Measurements from ENCODE around the gene KCNIP2.
A peak's percentile ranks its signal among the peaks of the same experiment; 100 is the strongest.
"Not testable (repeated sequence)": the region's sequence is repeated elsewhere in the genome, so short reads cannot be mapped to it uniquely, and the experiment has no call there.

KCNIP2 gene

GRCh38 chr10:101793526-101793925, 50.1 kb downstream of the KCNIP2 start:
- POLR2A ChIA-PET: interaction anchor here (1.0 kb wide), 1 partner anchor 25 kb away, joined by 3 read pairs; the partner anchor contains the start of gene OGA
- DNase-seq (ENCODE audit: extremely low spot score): no peak
- CTCF ChIA-PET: no interaction called here
- TF ChIP-seq L3MBTL2 (conservative IDR thresholded peaks at IDR 0.05) (no peak), TARDBP (IDR thresholded peaks at IDR 0.05) (no peak), HDGF (IDR thresholded peaks at IDR 0.05; ENCODE audit: borderline replicate concordance) (no peak)

- no peak for DNase-seq (ENCODE audit: extremely low spot score)
- ChIA-PET POLR2A (no interaction called here), CTCF (no interaction called here)
- TF ChIP-seq FOXM1 (IDR thresholded peaks at IDR 0.05; ENCODE audit: borderline replicate concordance) (no peak), ZNF384 (IDR thresholded peaks at IDR 0.05) (no peak), BHLHE40 (IDR thresholded peaks at IDR 0.05; ENCODE audit: borderline replicate concordance) (no peak), ELF4 (IDR thresholded peaks at IDR 0.05) (no peak), L3MBTL2 (conservative IDR thresholded peaks at IDR 0.05) (no peak), TARDBP (IDR thresholded peaks at IDR 0.05) (no peak), LEF1 (IDR thresholded peaks at IDR 0.05; ENCODE audit: borderline replicate concordance) (no peak), CTBP1 (IDR thresholded peaks at IDR 0.05; ENCODE audit: borderline replicate concordance) (no peak), FOXA1 (IDR thresholded peaks at IDR 0.05) (no peak), HDGF (IDR thresholded peaks at IDR 0.05; ENCODE audit: borderline replicate concordance) (no peak), FOXK2 (IDR thresholded peaks at IDR 0.05) (no peak), ARNT (IDR thresholded peaks at IDR 0.05) (no peak), SUZ12 (IDR thresholded peaks at IDR 0.05) (no peak), SP1 (IDR thresholded peaks at IDR 0.05) (no peak), NFRKB (IDR thresholded peaks at IDR 0.05) (no peak)
These were observed 53.9 kb downstream of the KCNIP2 start for GRCh38 chr10:101789686-101790085.

DNA sequence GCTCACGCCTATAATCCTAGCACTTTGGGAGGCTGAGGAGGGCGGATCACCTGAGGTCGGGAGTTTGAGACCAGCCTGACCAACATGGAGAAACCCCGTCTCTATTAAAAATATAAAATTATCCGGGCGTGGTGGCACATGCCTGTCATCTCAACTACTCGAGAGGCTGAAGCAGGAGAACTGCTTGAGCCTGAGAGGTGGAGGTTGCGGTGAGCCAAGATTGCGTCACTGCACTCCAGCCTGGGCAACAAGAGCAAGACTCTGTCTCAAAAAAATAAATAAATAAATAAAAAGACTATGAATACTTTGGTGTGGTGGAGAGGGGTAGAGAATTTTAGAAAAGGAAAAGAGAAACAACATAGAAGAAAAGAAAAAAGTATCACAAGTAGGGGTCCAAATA, 54.4 kb downstream of the KCNIP2 start:
- CTCF ChIA-PET; DNase-seq (ENCODE audit: extremely low spot score); POLR2A ChIA-PET: not testable (repeated sequence)

- CTCF ChIA-PET: no interaction called here
These were observed 57.8 kb downstream of the KCNIP2 start for GRCh38 chr10:101785801-101786200.

GRCh38 chr10:101784558-101784957, 59.0 kb downstream of the KCNIP2 start:
- TF ChIP-seq LEF1 (IDR thresholded peaks at IDR 0.05; ENCODE audit: borderline replicate concordance) (no peak), ELF4 (IDR thresholded peaks at IDR 0.05) (no peak), FOXK2 (IDR thresholded peaks at IDR 0.05) (no peak), TARDBP (IDR thresholded peaks at IDR 0.05) (no peak), CTBP1 (IDR thresholded peaks at IDR 0.05; ENCODE audit: borderline replicate concordance) (no peak), FOXM1 (IDR thresholded peaks at IDR 0.05; ENCODE audit: borderline replicate concordance) (no peak)
- POLR2A ChIA-PET: interaction anchor here (1.6 to 2.7 kb wide), 2 partner anchors 34 to 182 kb away, joined by 9 to 24 read pairs; partner anchors contain the start of gene OGA
- no peak for DNase-seq (ENCODE audit: extremely low spot score)
- CTCF ChIA-PET: interaction anchor here (0.7 to 2.3 kb wide), 2 partner anchors 181 to 182 kb away, joined by 3 to 16 read pairs; no protein-coding TSS in a partner anchor

More at GRCh38 chr10:101785801-101786200, 57.8 kb downstream of the KCNIP2 start:
- no peak for DNase-seq (ENCODE audit: extremely low spot score)
- POLR2A ChIA-PET: no interaction called here
- TF ChIP-seq ARNT (IDR thresholded peaks at IDR 0.05): no peak
- TF ChIP-seq LEF1 (IDR thresholded peaks at IDR 0.05; ENCODE audit: borderline replicate concordance): no peak
- no peak for TF ChIP-seq SUZ12 (IDR thresholded peaks at IDR 0.05)
- no peak for TF ChIP-seq SP1 (IDR thresholded peaks at IDR 0.05)
- TF ChIP-seq ZNF384 (IDR thresholded peaks at IDR 0.05): no peak
- no peak for TF ChIP-seq PKNOX1 (IDR thresholded peaks at IDR 0.05)
- no peak for TF ChIP-seq FOXK2 (IDR thresholded peaks at IDR 0.05)
- no peak for TF ChIP-seq ELF4 (IDR thresholded peaks at IDR 0.05)
- TF ChIP-seq TARDBP (IDR thresholded peaks at IDR 0.05): no peak
- no peak for TF ChIP-seq CTBP1 (IDR thresholded peaks at IDR 0.05; ENCODE audit: borderline replicate concordance)
- TF ChIP-seq L3MBTL2 (conservative IDR thresholded peaks at IDR 0.05): no peak
- no peak for TF ChIP-seq NFRKB (IDR thresholded peaks at IDR 0.05)
- TF ChIP-seq HDGF (IDR thresholded peaks at IDR 0.05; ENCODE audit: borderline replicate concordance): no peak
- no peak for TF ChIP-seq FOXM1 (IDR thresholded peaks at IDR 0.05; ENCODE audit: borderline replicate concordance)
- no peak for TF ChIP-seq FOXA1 (IDR thresholded peaks at IDR 0.05)

GRCh38 chr10:101783736-101784118, 59.9 kb downstream of the KCNIP2 start:
- TF ChIP-seq ELF4 (IDR thresholded peaks at IDR 0.05): no peak
- no peak for TF ChIP-seq FOXA1 (IDR thresholded peaks at IDR 0.05)
- TF ChIP-seq TARDBP (IDR thresholded peaks at IDR 0.05): no peak
- no peak for TF ChIP-seq LEF1 (IDR thresholded peaks at IDR 0.05; ENCODE audit: borderline replicate concordance)
- TF ChIP-seq ARNT (IDR thresholded peaks at IDR 0.05): no peak
- no peak for TF ChIP-seq ZNF384 (IDR thresholded peaks at IDR 0.05)
- TF ChIP-seq SUZ12 (IDR thresholded peaks at IDR 0.05): no peak
- TF ChIP-seq L3MBTL2 (conservative IDR thresholded peaks at IDR 0.05): no peak
- TF ChIP-seq SP1 (IDR thresholded peaks at IDR 0.05): no peak
- no peak for TF ChIP-seq PKNOX1 (IDR thresholded peaks at IDR 0.05)
- TF ChIP-seq BHLHE40 (IDR thresholded peaks at IDR 0.05; ENCODE audit: borderline replicate concordance): no peak
- POLR2A ChIA-PET: interaction anchor here (1.1 to 2.7 kb wide), 4 partner anchors 9 to 181 kb away, joined by 3 to 24 read pairs (median 6); partner anchors contain the start of gene OGA
- CTCF ChIA-PET: interaction anchor here (2.3 kb wide), 1 partner anchor 182 kb away, joined by 16 read pairs; no protein-coding TSS in a partner anchor
- DNase-seq (ENCODE audit: extremely low spot score): peak; percentile 32

Data from HEK293T (cell line).